ENCODE data around the gene GSTM2. TPM values are rescaled to one million over a fixed set of nuclear protein-coding genes. Genes with fewer than 3 reads are reported as not detected.
A peak's percentile ranks its signal among the peaks of the same experiment; 100 is the strongest.

Gene GSTM2
- 10 to 100 TPM; 32.6 to 51.2 (median 42.5) TPM for polyA plus RNA-seq

GRCh38 chr1:109667452-109668122 lies at the start of gene GSTM2:
Gene GSTM2, plus strand, starts transcription at chr1:109668057. Its CDS starts 59 bp downstream, at chr1:109668116.
- H3K27ac Mint-ChIP-seq, result peak within 1 kb of the TSS; percentile 2 to 86 (median 46)
- peak within 1 kb of the TSS; percentile 65 to 88 (median 79) for H3K4me3 Mint-ChIP-seq
- H3K36me3 Mint-ChIP-seq, result peaks cover 0 to 7% (median 6%) of the 10 kb centered on the region in 3 donors
- DNase-seq, result peak; percentile 53 to 55 (median 53)
- peaks cover 24 to 30% of the 10 kb centered on the region in 2 donors for H3K4me1 Mint-ChIP-seq
- peaks cover 3 to 5% (median 4%) of the 10 kb centered on the region in 3 donors for H3K27me3 Mint-ChIP-seq (ENCODE audit: low read depth in 3 of 3)
- no peaks in the 10 kb centered on the region for H3K9me3 Mint-ChIP-seq

DNA sequence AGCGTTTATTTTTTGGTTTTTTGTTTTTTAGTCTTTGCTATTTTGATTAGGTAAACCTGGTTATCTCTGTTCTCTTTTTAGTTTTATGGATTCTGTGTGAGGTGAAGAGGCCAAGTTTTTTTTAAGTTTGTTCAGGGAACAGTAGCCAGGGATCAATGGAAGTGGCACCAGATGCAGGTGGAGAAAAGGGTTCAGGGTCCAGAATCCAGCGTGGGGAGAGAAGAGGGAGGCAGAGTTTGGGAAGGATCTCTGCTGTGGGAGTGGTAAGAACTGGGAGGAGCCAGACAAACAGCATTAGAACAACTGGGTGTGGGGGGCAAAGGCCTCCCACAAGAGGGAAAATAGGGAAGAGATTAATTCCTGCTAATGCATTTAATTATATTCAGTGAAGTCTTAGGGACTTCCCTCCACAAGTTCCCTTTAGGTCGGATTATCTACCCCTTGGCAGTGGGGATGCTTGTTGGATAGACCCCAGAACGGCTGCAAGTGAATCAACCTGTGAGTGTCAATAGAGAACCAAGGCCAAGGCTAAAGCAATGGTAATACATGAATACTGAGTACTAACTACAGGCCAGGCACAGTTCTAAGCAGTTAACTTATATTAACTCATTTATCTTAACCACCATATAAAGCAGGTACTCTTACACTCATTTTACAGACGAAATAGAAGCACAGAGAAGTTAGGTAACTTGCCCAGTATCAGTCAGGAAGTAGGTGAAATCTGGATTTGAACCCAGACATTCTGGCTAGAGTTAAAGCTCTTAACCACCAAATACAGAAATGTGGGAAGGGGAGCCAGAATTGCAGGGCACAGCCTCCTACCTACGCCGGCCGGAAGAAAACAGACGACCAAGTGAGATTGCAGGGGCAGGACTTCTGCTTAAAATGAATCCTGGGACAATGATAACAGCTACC lies 48.9 kb upstream of the GSTM2 start:
- peaks cover 45 to 48% of the 10 kb centered on the region in 2 donors for H3K4me1 Mint-ChIP-seq
- H3K27me3 Mint-ChIP-seq (ENCODE audit: low read depth in 3 of 3), result peaks cover 17 to 20% (median 19%) of the 10 kb centered on the region in 3 donors
- H3K4me3 Mint-ChIP-seq, result peak overlapping the region; percentile 92 to 99 (median 95)
- DNase-seq, result no peak
- H3K27ac Mint-ChIP-seq, result peak overlapping the region; percentile 92 to 99 (median 96)
- H3K9me3 Mint-ChIP-seq, result no peaks in the 10 kb centered on the region
- H3K36me3 Mint-ChIP-seq, result no peaks in the 10 kb centered on the region

- Mint-ChIP-seq H3K27ac (peak within 1 kb of the TSS; percentile 92 to 99 (median 96)), H3K9me3 (no peaks in the 10 kb centered on the region), H3K36me3 (no peaks in the 10 kb centered on the region), H3K27me3 (ENCODE audit: low read depth in 3 of 3) (peaks cover 17 to 20% (median 19%) of the 10 kb centered on the region in 3 donors), H3K4me1 (peaks cover 47 to 48% of the 10 kb centered on the region in 2 donors), H3K4me3 (peak within 1 kb of the TSS; percentile 92 to 99 (median 95))
- peak; percentile 87 to 88 (median 87) for DNase-seq
Measured at GRCh38 chr1:109619576-109620400, 48.1 kb upstream of the GSTM2 start, which contains the start of the genes AMPD2 and GNAT2. Gene AMPD2, plus strand, starts transcription at chr1:109619837. Its CDS starts 1,339 bp downstream, at chr1:109621176. Gene GNAT2, minus strand, starts transcription at chr1:109619616. Its CDS starts 6,746 bp downstream, at chr1:109612870.

DNA sequence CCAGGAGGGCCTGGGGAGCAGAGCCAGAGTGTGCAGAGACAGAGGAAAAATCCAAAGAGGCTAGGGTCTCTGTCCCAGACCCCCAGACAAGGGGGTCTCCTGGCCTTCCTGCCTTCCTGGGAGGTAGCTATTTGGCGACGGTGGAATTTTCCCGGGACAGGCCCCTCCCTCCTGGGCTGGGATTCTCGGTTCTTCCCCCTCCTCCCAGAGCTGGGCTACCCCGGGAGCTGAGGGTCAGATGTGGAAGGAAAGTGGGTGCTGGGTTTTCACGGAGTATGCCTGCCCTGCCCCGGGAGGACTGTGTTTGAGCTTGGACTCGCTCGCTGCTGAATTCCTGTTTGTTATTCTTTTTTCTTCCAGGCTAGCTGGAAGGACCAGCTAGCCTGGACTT lies 47.5 kb upstream of the GSTM2 start:
- Mint-ChIP-seq H3K27ac (peak overlapping the region; percentile 92 to 99 (median 96)), H3K36me3 (no peaks in the 10 kb centered on the region), H3K9me3 (no peaks in the 10 kb centered on the region), H3K4me1 (peaks cover 48% of the 10 kb centered on the region in 2 donors), H3K4me3 (peak overlapping the region; percentile 92 to 99 (median 95)), H3K27me3 (ENCODE audit: low read depth in 3 of 3) (peaks cover 17 to 19% (median 18%) of the 10 kb centered on the region in 3 donors)
- DNase-seq, result no peak

DNA sequence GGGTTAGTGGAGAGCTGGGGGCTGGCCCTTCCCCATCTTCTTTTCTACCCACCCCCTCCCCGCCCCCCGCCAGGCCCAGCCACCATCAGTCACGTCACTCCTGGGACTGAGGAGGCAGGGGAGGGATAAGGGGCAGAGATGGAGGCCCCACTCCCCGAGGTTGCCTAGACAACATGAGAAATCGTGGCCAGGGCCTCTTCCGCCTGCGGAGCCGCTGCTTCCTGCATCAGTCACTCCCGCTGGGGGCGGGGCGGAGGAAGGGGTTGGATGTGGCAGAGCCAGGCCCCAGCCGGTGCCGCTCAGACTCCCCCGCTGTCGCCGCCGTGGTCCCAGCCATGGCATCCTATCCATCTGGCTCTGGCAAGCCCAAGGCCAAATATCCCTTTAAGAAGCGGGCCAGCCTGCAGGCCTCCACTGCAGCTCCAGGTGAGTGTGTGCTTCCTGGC lies 47.0 kb upstream of the GSTM2 start:
- H3K4me3 Mint-ChIP-seq, result peak overlapping the region; percentile 92 to 99 (median 95)
- DNase-seq, result peak; percentile 96 to 98 (median 96)
- peak overlapping the region; percentile 92 to 99 (median 96) for H3K27ac Mint-ChIP-seq
- H3K27me3 Mint-ChIP-seq (ENCODE audit: low read depth in 3 of 3), result peaks cover 16 to 18% (median 17%) of the 10 kb centered on the region in 3 donors
- H3K4me1 Mint-ChIP-seq, result peaks cover 48% of the 10 kb centered on the region in 2 donors
- H3K36me3 Mint-ChIP-seq, result no peaks in the 10 kb centered on the region
- H3K9me3 Mint-ChIP-seq, result no peaks in the 10 kb centered on the region

DNA sequence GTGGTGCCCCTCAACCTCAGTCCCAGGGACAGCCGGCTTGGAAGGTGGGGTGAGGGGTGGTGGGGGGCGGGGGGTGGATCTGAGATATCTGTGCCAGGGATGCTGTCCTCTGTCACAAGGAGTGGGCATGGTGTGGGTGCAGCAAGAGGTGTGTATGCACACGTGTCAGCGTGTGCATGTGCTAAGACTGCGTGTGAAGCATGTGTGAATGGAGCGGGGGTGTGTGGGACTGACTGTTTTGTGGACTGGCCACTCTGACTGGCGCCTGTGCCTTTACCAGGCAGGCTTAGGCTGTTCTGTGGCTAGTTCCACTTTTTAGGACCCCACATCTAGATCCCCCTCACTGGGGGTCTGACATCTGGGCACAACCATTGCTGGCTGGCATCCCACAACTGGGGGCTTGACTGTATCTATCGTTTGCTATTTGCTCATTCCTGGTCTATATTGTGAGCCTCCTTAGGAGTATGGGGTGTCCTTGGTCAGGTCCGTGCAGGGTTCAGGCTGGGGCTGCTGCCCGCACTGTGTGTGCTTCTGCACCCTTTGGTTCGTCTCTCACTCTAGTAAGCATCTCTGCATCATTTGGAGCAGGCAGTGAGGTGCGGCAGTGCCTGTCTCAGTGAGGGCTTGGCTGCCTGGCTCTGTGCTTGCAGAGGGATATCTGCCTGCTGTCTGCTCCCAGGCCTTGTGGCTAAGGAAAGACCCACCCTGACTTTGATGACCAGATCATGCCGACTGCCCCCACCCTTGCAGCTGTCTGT lies 46.3 kb upstream of the GSTM2 start:
- peak overlapping the region; percentile 92 to 99 (median 95) for H3K4me3 Mint-ChIP-seq
- H3K27ac Mint-ChIP-seq, result peak overlapping the region; percentile 86 to 99 (median 96)
- no peaks in the 10 kb centered on the region for H3K9me3 Mint-ChIP-seq
- H3K36me3 Mint-ChIP-seq, result no peaks in the 10 kb centered on the region
- peaks cover 48% of the 10 kb centered on the region in 2 donors for H3K4me1 Mint-ChIP-seq
- H3K27me3 Mint-ChIP-seq (ENCODE audit: low read depth in 3 of 3), result peaks cover 15 to 18% (median 17%) of the 10 kb centered on the region in 3 donors
- no peak for DNase-seq

DNA sequence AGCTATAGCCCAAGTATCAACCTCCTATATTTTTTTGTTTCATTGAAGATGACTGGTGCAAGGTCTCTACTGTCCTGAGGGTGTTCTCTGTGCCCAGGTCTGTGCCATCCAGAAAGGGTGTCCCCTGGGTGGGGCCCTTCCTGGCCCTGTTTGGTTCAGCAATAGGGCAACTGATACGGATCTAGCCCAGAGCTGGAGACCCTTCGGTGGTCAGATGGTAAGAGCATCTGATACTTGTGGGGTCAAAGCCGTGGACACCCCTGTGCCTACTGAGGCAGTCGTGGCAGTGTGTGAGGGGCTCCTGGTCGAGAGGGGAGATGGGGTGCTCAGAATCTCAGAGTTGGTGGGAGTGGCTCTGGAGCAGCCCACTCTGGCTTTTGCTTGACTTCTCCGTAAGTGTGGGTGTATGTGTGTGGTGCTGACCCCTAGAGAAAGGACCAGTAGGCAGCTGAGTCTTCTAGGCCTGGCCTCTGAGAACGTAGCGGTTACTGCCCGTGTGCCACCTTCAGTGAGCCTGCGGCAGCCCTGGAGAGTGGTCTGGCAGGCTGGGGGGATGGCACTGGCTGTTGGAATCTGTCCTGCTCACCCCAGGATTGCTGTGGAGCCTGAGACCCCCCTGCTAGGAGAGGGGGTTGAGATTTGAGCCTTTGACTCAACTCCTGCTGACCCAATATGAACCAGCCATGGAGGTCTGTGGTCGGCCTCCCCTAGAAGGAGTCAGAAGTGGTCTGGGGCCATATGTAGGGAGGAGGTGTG lies 45.5 kb upstream of the GSTM2 start:
- H3K4me3 Mint-ChIP-seq, result peak overlapping the region; percentile 92 to 99 (median 95)
- peaks cover 0 to under 1% (median 0%) of the 10 kb centered on the region in 3 donors for H3K36me3 Mint-ChIP-seq
- DNase-seq, result no peak
- peak overlapping the region; percentile 86 to 99 (median 96) for H3K27ac Mint-ChIP-seq
- H3K4me1 Mint-ChIP-seq, result peaks cover 48% of the 10 kb centered on the region in 2 donors
- H3K9me3 Mint-ChIP-seq, result no peaks in the 10 kb centered on the region
- H3K27me3 Mint-ChIP-seq (ENCODE audit: low read depth in 3 of 3), result peaks cover 15 to 18% (median 17%) of the 10 kb centered on the region in 3 donors

- Mint-ChIP-seq H3K27me3 (ENCODE audit: low read depth in 3 of 3) (peaks cover 15 to 18% (median 17%) of the 10 kb centered on the region in 3 donors), H3K36me3 (peaks cover 0 to 6% (median 3%) of the 10 kb centered on the region in 3 donors), H3K4me3 (peak overlapping the region in 4 of 5 donors; percentile 3 to 69 (median 40)), H3K27ac (peak overlapping the region; percentile 55 to 99 (median 96)), H3K4me1 (peaks cover 48% of the 10 kb centered on the region in 2 donors), H3K9me3 (no peaks in the 10 kb centered on the region)
- DNase-seq, result no peak
Measured at GRCh38 chr1:109622895-109623294, 45.0 kb upstream of the GSTM2 start.

DNA sequence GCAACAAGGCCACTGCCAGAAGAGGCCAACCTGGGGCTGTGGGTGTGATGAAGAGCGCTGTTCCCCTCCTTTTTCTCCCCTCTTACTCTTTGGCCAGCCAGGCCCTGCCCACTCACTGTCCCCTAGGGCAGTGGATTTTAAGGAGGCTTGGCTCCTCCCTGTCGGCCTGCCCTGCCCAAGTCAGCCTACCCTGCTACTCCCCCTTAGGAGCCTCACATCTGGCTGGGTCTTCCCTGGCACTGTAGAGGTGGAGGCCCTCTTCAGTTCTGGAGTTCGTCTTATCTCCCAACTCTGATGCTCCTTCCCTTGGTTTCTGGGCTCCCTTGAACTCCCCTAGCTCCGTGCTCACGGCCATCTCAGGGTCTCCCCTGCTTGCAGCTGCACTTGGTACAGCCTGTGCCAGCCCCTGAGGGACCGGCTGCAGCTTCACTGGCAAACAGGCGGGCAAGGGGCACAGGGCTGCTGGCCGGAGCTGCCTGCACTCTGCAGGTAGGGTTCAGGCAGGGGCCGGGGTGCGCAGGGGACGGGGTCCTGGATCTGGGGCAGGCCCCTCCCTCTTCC lies 44.2 kb upstream of the GSTM2 start:
- Mint-ChIP-seq H3K36me3 (peaks cover 0 to 12% (median 3%) of the 10 kb centered on the region in 3 donors), H3K27ac (peak overlapping the region in 5 of 6 donors; percentile 54 to 97 (median 85)), H3K4me1 (peaks cover 44% of the 10 kb centered on the region in 2 donors), H3K4me3 (peak overlapping the region in 1 of 5 donors; percentile 51), H3K27me3 (ENCODE audit: low read depth in 3 of 3) (peaks cover 15 to 18% (median 17%) of the 10 kb centered on the region in 3 donors), H3K9me3 (no peaks in the 10 kb centered on the region)
- no peak for DNase-seq

- no peaks in the 10 kb centered on the region for H3K9me3 Mint-ChIP-seq
- peaks cover 0 to 15% (median 5%) of the 10 kb centered on the region in 3 donors for H3K36me3 Mint-ChIP-seq
- peaks cover 15 to 16% (median 15%) of the 10 kb centered on the region in 3 donors for H3K27me3 Mint-ChIP-seq (ENCODE audit: low read depth in 3 of 3)
- H3K4me3 Mint-ChIP-seq, result no peak overlapping the region
- peaks cover 37% of the 10 kb centered on the region in 2 donors for H3K4me1 Mint-ChIP-seq
- peak overlapping the region in 4 of 6 donors; percentile 26 to 49 (median 42) for H3K27ac Mint-ChIP-seq
- no peak for DNase-seq
Measured at GRCh38 chr1:109624201-109625010, 43.5 kb upstream of the GSTM2 start.

DNA sequence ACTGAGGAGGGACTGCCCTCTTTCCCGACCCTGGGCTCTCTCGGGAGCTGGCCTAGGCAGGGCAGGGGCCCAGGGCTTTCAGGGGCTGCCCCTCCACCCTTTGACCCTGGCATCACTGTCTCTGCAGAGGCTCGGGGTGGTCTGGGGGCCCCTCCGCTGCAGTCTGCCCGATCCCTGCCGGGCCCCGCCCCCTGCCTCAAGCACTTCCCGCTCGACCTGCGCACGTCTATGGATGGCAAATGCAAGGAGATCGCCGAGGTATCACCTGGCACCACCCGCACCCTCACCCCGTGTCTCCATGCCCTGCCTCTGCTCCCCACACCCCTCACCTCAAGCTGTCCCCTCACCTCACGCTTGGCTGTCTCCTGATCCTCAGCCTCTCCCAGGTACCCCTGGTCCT lies 42.7 kb upstream of the GSTM2 start:
- DNase-seq, result no peak
- H3K4me1 Mint-ChIP-seq, result peaks cover 29 to 30% of the 10 kb centered on the region in 2 donors
- H3K36me3 Mint-ChIP-seq, result peaks cover 0 to 22% (median 11%) of the 10 kb centered on the region in 3 donors
- H3K27ac Mint-ChIP-seq, result peak overlapping the region in 1 of 6 donors; percentile 40
- peaks cover 7 to 8% (median 8%) of the 10 kb centered on the region in 3 donors for H3K27me3 Mint-ChIP-seq (ENCODE audit: low read depth in 3 of 3)
- no peak overlapping the region for H3K4me3 Mint-ChIP-seq
- no peaks in the 10 kb centered on the region for H3K9me3 Mint-ChIP-seq

All from immature natural killer cell (primary cell).